Trophoblast cell (in vitro differentiated cells and primary cell): ENCODE results near the gene RUSF1.

Experiments used
- DNase-seq, 2 donors: peaks; one replicate each; pipeline ENCODE4 v3.0.0-alpha.2; 2016
- H2AFZ ChIP-seq: 2 replicates; pipeline ENCODE4 v1.6.1; 2013; ENCODE audit warnings: low read length, moderate library complexity, mild to moderate bottlenecking; ENCODE audit not compliant: insufficient read depth, poor library complexity
- H2AK5ac ChIP-seq: 2 replicates; pipeline ENCODE4 v1.6.1; 2013; ENCODE audit warnings: mild to moderate bottlenecking, low read length
- H2BK120ac ChIP-seq: 2 replicates; pipeline ENCODE4 v1.6.1; 2013; ENCODE audit warnings: low read length, mild to moderate bottlenecking, moderate library complexity; ENCODE audit not compliant: insufficient read depth, poor library complexity
- H2BK12ac ChIP-seq: 2 replicates; pipeline ENCODE4 v1.6.1; 2013; ENCODE audit warnings: mild to moderate bottlenecking, low read length, moderate library complexity
- H2BK5ac ChIP-seq: 2 replicates; pipeline ENCODE4 v1.6.1; 2013; ENCODE audit warnings: low read length, low read depth, moderate library complexity, mild to moderate bottlenecking; ENCODE audit not compliant: poor library complexity
- H3K14ac ChIP-seq: 2 replicates; pipeline ENCODE4 v1.6.1; 2013; ENCODE audit warnings: mild to moderate bottlenecking, low read length
- H3K18ac ChIP-seq: 2 replicates; pipeline ENCODE4 v1.6.1; 2013; ENCODE audit warnings: mild to moderate bottlenecking, low read length
- H3K23ac ChIP-seq: 2 replicates; pipeline ENCODE4 v1.6.1; 2013; ENCODE audit warnings: low read length
- H3K27ac ChIP-seq: 2 replicates; pipeline ENCODE4 v1.5.1; 2013; ENCODE audit warnings: low read depth, mild to moderate bottlenecking, inconsistent platforms, low read length, moderate library complexity
- H3K27me3 ChIP-seq: 2 replicates; pipeline ENCODE4 v1.6.1; 2013; ENCODE audit warnings: inconsistent platforms, mild to moderate bottlenecking, low read length, moderate library complexity; ENCODE audit not compliant: insufficient read depth
- H3K36me3 ChIP-seq, 2 experiments: 1 replicate in 1 of 2; 2 replicates in 1 of 2; pipeline ENCODE4 v1.6.1; 2013; ENCODE audit warnings: low read length in 2 of 2, mild to moderate bottlenecking in 2 of 2, moderate library complexity in 1 of 2; ENCODE audit not compliant: insufficient read depth in 2 of 2, control insufficient read depth in 1 of 2
- H3K4ac ChIP-seq: 2 replicates; pipeline ENCODE4 v1.6.1; 2013; ENCODE audit warnings: low read depth, mild to moderate bottlenecking, low read length, moderate library complexity
- H3K4me1 ChIP-seq, 2 experiments: 1 replicate in 1 of 2; 2 replicates in 1 of 2; pipeline ENCODE4 v1.6.1; 2013; ENCODE audit warnings: low read length in 2 of 2, mild to moderate bottlenecking in 2 of 2, moderate library complexity in 1 of 2; ENCODE audit not compliant: insufficient read depth in 2 of 2, control insufficient read depth in 1 of 2
- H3K4me2 ChIP-seq: 2 replicates; pipeline ENCODE4 v1.6.1; 2013; ENCODE audit warnings: inconsistent platforms, mild to moderate bottlenecking, low read length, moderate library complexity
- H3K4me3 ChIP-seq: 2 replicates; pipeline ENCODE4 v1.5.1; 2013; ENCODE audit warnings: mild to moderate bottlenecking, low read depth, low read length, inconsistent platforms
- H3K79me1 ChIP-seq: one replicate; pipeline ENCODE4 v1.6.1; 2013; ENCODE audit warnings: low read length
- H3K79me2 ChIP-seq: 2 replicates; pipeline ENCODE4 v1.6.1; 2013; ENCODE audit warnings: low read length, mild to moderate bottlenecking; ENCODE audit not compliant: control insufficient read depth, insufficient read depth, poor library complexity
- H3K9ac ChIP-seq: 2 replicates; pipeline ENCODE4 v1.6.1; 2013; ENCODE audit warnings: mild to moderate bottlenecking, low read length
- H3K9me3 ChIP-seq: 2 replicates; pipeline ENCODE4 v1.6.1; 2013; ENCODE audit warnings: low read depth, mild to moderate bottlenecking, control low read depth, inconsistent platforms, low read length; ENCODE audit not compliant: insufficient read depth
- H4K12ac ChIP-seq: 2 replicates; pipeline ENCODE4 v1.6.1; 2013; ENCODE audit warnings: low read depth, mild to moderate bottlenecking, low read length, moderate library complexity
- H4K8ac ChIP-seq: 2 replicates; pipeline ENCODE4 v1.6.1; 2013; ENCODE audit warnings: low read depth, mild to moderate bottlenecking, low read length, moderate library complexity
- H4K91ac ChIP-seq: one replicate; pipeline ENCODE4 v1.6.1; 2013; ENCODE audit warnings: low read depth, mild to moderate bottlenecking, low read length, moderate library complexity
- WGBS: extraction: QIAGEN DNeasy Blood & Tissue Kit; methylation state at CpG from one replicate; pipeline ENCODE4 v1.1.7; 2013; ENCODE audit warnings: missing lambda C conversion rate; ENCODE audit not compliant: insufficient read length, insufficient coverage; ENCODE audit errors: extremely low coverage; 5-methylcytosine and 5-hydroxymethylcytosine counted together

The RUSF1 gene

GRCh38 chr16:31537362-31538242 lies 29.4 kb upstream of the RUSF1 start:
- no peak overlapping the region for H3K27ac ChIP-seq
- H3K18ac ChIP-seq, result no peak overlapping the region
- H3K14ac ChIP-seq, result no peak overlapping the region
- H3K4ac ChIP-seq, result no peak overlapping the region
- H3K79me1 ChIP-seq, result no peaks in the 10 kb centered on the region
- no peak overlapping the region for H3K23ac ChIP-seq
- H3K36me3 ChIP-seq, result no peaks in the 10 kb centered on the region
- peaks cover 21% of the 10 kb centered on the region for H3K9me3 ChIP-seq
- H2BK5ac ChIP-seq, result no peak overlapping the region
- no peaks in the 10 kb centered on the region for H3K4me1 ChIP-seq
- H3K4me3 ChIP-seq, result peak overlapping the region; percentile 23
- peak overlapping the region; percentile 40 for H3K4me2 ChIP-seq
- H4K12ac ChIP-seq, result no peak overlapping the region
- no peak overlapping the region for H3K9ac ChIP-seq
- no peaks in the 10 kb centered on the region for H3K79me2 ChIP-seq
- no peak overlapping the region for H2AFZ ChIP-seq
- H4K8ac ChIP-seq, result no peak overlapping the region
- no peak overlapping the region for H2BK120ac ChIP-seq
- no peak overlapping the region for H2AK5ac ChIP-seq
- no peak for DNase-seq
- WGBS, result no CpG with 5 or more reads among the region's 57 CpGs
- no peak overlapping the region for H2BK12ac ChIP-seq
- H4K91ac ChIP-seq, result no peak overlapping the region
- H3K27me3 ChIP-seq, result no peaks in the 10 kb centered on the region

- DNase-seq, result no peak
- no CpG with 5 or more reads among the region's 21 CpGs for WGBS
- no peaks in the 10 kb centered on the region for H3K4me1 ChIP-seq
Measured at GRCh38 chr16:31536804-31537361, 28.7 kb upstream of the RUSF1 start.

GRCh38 chr16:31535737-31536136 lies 27.5 kb upstream of the RUSF1 start:
- Histone ChIP-seq H2AFZ (no peak overlapping the region), H3K4me1 (no peaks in the 10 kb centered on the region), H3K4ac (no peak overlapping the region), H2BK5ac (no peak overlapping the region), H3K79me1 (no peaks in the 10 kb centered on the region), H2AK5ac (no peak overlapping the region), H4K91ac (no peak overlapping the region), H4K12ac (no peak overlapping the region), H3K18ac (no peak overlapping the region), H3K27ac (no peak overlapping the region), H3K36me3 (no peaks in the 10 kb centered on the region), H4K8ac (no peak overlapping the region), H3K14ac (no peak overlapping the region), H3K27me3 (no peaks in the 10 kb centered on the region), H3K79me2 (no peaks in the 10 kb centered on the region), H3K9ac (no peak overlapping the region), H2BK120ac (no peak overlapping the region), H3K4me2 (no peak overlapping the region), H3K23ac (no peak overlapping the region), H3K4me3 (no peak overlapping the region), H2BK12ac (no peak overlapping the region), H3K9me3 (peaks cover 21% of the 10 kb centered on the region)
- no peak for DNase-seq
- no CpG with 5 or more reads among the region's 9 CpGs for WGBS

More at GRCh38 chr16:31536804-31537361, 28.7 kb upstream of the RUSF1 start:
- Histone ChIP-seq H3K27ac (no peak overlapping the region), H2BK12ac (no peak overlapping the region), H3K9ac (no peak overlapping the region), H2BK120ac (no peak overlapping the region), H3K4me3 (no peak overlapping the region), H3K23ac (no peak overlapping the region), H3K36me3 (no peaks in the 10 kb centered on the region), H3K27me3 (no peaks in the 10 kb centered on the region), H3K79me1 (no peaks in the 10 kb centered on the region), H2AFZ (no peak overlapping the region), H2AK5ac (no peak overlapping the region), H3K79me2 (no peaks in the 10 kb centered on the region), H4K8ac (no peak overlapping the region), H3K9me3 (peaks cover 21% of the 10 kb centered on the region), H4K12ac (no peak overlapping the region), H3K4me2 (no peak overlapping the region), H2BK5ac (no peak overlapping the region), H3K14ac (no peak overlapping the region), H3K4ac (no peak overlapping the region), H3K18ac (no peak overlapping the region), H4K91ac (no peak overlapping the region)

- Histone ChIP-seq H2BK12ac (no peak overlapping the region), H3K23ac (no peak overlapping the region), H3K4me3 (no peak overlapping the region), H2BK120ac (no peak overlapping the region), H3K27ac (no peak overlapping the region), H3K79me2 (no peaks in the 10 kb centered on the region), H2AK5ac (no peak overlapping the region), H3K4me1 (peaks cover 0 to 4% of the 10 kb centered on the region in 2 experiments), H3K18ac (no peak overlapping the region), H3K4me2 (no peak overlapping the region), H3K9me3 (peaks cover 10% of the 10 kb centered on the region), H4K91ac (no peak overlapping the region), H4K12ac (no peak overlapping the region), H3K79me1 (no peaks in the 10 kb centered on the region), H2AFZ (no peak overlapping the region), H3K14ac (no peak overlapping the region), H3K36me3 (no peaks in the 10 kb centered on the region), H4K8ac (no peak overlapping the region), H2BK5ac (no peak overlapping the region), H3K27me3 (peaks cover 22% of the 10 kb centered on the region), H3K9ac (no peak overlapping the region), H3K4ac (no peak overlapping the region)
- WGBS, result no CpG with 5 or more reads among the region's 4 CpGs
- no peak for DNase-seq
Measured at GRCh38 chr16:31532896-31533295, 24.7 kb upstream of the RUSF1 start.
